HEK293 (cell line): ENCODE results near the gene MED20.

Experiments used
- BCL6B ChIP-seq: fragments of 450-650 bp; formaldehyde crosslinking; IDR thresholded peaks from 2 replicates; pipeline ENCODE4 v1.5.1; 2017; ENCODE audit warnings: missing biosample characterization, missing genetic modification characterization
- GLI4 ChIP-seq: fragments of 450-650 bp; formaldehyde crosslinking; IDR thresholded peaks from 2 replicates; pipeline ENCODE4 v1.5.1; 2016; ENCODE audit warnings: missing biosample characterization, missing genetic modification characterization
- HIC1 ChIP-seq: fragments of 450-650 bp; formaldehyde crosslinking; IDR thresholded peaks from 2 replicates; pipeline ENCODE4 v1.5.1; 2016; ENCODE audit warnings: missing biosample characterization, missing genetic modification characterization
- SP2 ChIP-seq: fragments of 450-650 bp; formaldehyde crosslinking; IDR thresholded peaks from 2 replicates; pipeline ENCODE4 v1.5.1; 2016; ENCODE audit warnings: missing biosample characterization, missing genetic modification characterization
- SP3 ChIP-seq: fragments of 450-650 bp; formaldehyde crosslinking; IDR thresholded peaks from 2 replicates; pipeline ENCODE4 v1.5.1; 2016; ENCODE audit warnings: missing biosample characterization, missing genetic modification characterization
- SP7 ChIP-seq: fragments of 450-650 bp; formaldehyde crosslinking; IDR thresholded peaks from 2 replicates; pipeline ENCODE4 v1.5.1; 2016; ENCODE audit warnings: missing biosample characterization, missing genetic modification characterization
- ZBTB21 ChIP-seq: fragments of 450-650 bp; formaldehyde crosslinking; IDR thresholded peaks from 2 replicates; pipeline ENCODE4 v1.5.1; 2017; ENCODE audit warnings: missing biosample characterization, missing genetic modification characterization
- ZEB2 ChIP-seq: fragments of 450-650 bp; formaldehyde crosslinking; IDR thresholded peaks from 2 replicates; pipeline ENCODE4 v1.5.1; 2016; ENCODE audit warnings: missing biosample characterization, missing genetic modification characterization
- ZNF140 ChIP-seq: fragments of 450-650 bp; formaldehyde crosslinking; IDR thresholded peaks from 2 replicates; pipeline ENCODE4 v1.5.1; 2016; ENCODE audit warnings: missing biosample characterization, missing genetic modification characterization
- ZNF157 ChIP-seq: fragments of 450-650 bp; formaldehyde crosslinking; IDR thresholded peaks from 2 replicates; pipeline ENCODE4 v1.5.1; 2016; ENCODE audit warnings: missing biosample characterization, missing genetic modification characterization
- ZNF175 ChIP-seq: fragments of 450-650 bp; formaldehyde crosslinking; IDR thresholded peaks from 2 replicates; pipeline ENCODE4 v1.5.1; 2016; ENCODE audit warnings: missing biosample characterization, missing genetic modification characterization
- ZNF2 ChIP-seq: fragments of 450-650 bp; formaldehyde crosslinking; IDR thresholded peaks from 2 replicates; pipeline ENCODE4 v1.5.1; 2016; ENCODE audit warnings: missing biosample characterization, missing genetic modification characterization
- ZNF214 ChIP-seq: fragments of 450-650 bp; formaldehyde crosslinking; IDR thresholded peaks from 2 replicates; pipeline ENCODE4 v1.5.1; 2017; ENCODE audit warnings: missing biosample characterization, mild to moderate bottlenecking, missing genetic modification characterization, borderline replicate concordance
- ZNF23 ChIP-seq: fragments of 450-650 bp; formaldehyde crosslinking; IDR thresholded peaks from 2 replicates; pipeline ENCODE4 v1.5.1; 2016; ENCODE audit warnings: missing biosample characterization, missing genetic modification characterization, borderline replicate concordance
- ZNF24 ChIP-seq: fragments of 450-650 bp; formaldehyde crosslinking; IDR thresholded peaks from 2 replicates; pipeline ENCODE4 v1.5.1; 2016; ENCODE audit warnings: missing biosample characterization, missing genetic modification characterization
- ZNF266 ChIP-seq: fragments of 450-650 bp; formaldehyde crosslinking; IDR thresholded peaks from 2 replicates; pipeline ENCODE4 v1.5.1; 2016; ENCODE audit warnings: missing biosample characterization, missing genetic modification characterization, low read depth
- ZNF280C ChIP-seq: fragments of 450-650 bp; formaldehyde crosslinking; IDR thresholded peaks from 2 replicates; pipeline ENCODE4 v1.5.1; 2016; ENCODE audit warnings: missing biosample characterization, missing genetic modification characterization
- ZNF292 ChIP-seq: fragments of 450-650 bp; formaldehyde crosslinking; IDR thresholded peaks from 2 replicates; pipeline ENCODE4 v1.5.1; 2016; ENCODE audit warnings: low read depth, missing biosample characterization, missing genetic modification characterization, borderline replicate concordance
- ZNF48 ChIP-seq: fragments of 450-650 bp; formaldehyde crosslinking; IDR thresholded peaks from 2 replicates; pipeline ENCODE4 v1.5.1; 2016; ENCODE audit warnings: missing biosample characterization, missing genetic modification characterization
- ZNF488 ChIP-seq: fragments of 450-650 bp; formaldehyde crosslinking; IDR thresholded peaks from 2 replicates; pipeline ENCODE4 v1.5.1; 2016; ENCODE audit warnings: missing biosample characterization, missing genetic modification characterization
- ZNF514 ChIP-seq: fragments of 450-650 bp; formaldehyde crosslinking; IDR thresholded peaks from 2 replicates; pipeline ENCODE4 v1.5.1; 2016; ENCODE audit warnings: missing biosample characterization, missing genetic modification characterization
- ZNF521 ChIP-seq: fragments of 450-650 bp; formaldehyde crosslinking; IDR thresholded peaks from 2 replicates; pipeline ENCODE4 v1.5.1; 2017; ENCODE audit warnings: missing biosample characterization, mild to moderate bottlenecking, missing genetic modification characterization
- ZNF549 ChIP-seq: fragments of 450-650 bp; IDR thresholded peaks from 2 replicates; pipeline ENCODE4 v1.5.1; 2018; ENCODE audit warnings: missing biosample characterization, missing genetic modification characterization, mild to moderate bottlenecking, inconsistent platforms, moderate library complexity
- ZNF626 ChIP-seq: fragments of 450-650 bp; sonication (Bioruptor Pico); formaldehyde crosslinking; IDR thresholded peaks from 2 replicates; pipeline ENCODE4 v1.5.1; 2018; ENCODE audit warnings: missing biosample characterization, missing genetic modification characterization, inconsistent platforms
- ZNF654 ChIP-seq: fragments of 450-650 bp; formaldehyde crosslinking; IDR thresholded peaks from 2 replicates; pipeline ENCODE4 v1.5.1; 2016; ENCODE audit warnings: low read depth, missing biosample characterization, missing genetic modification characterization
- ZNF658 ChIP-seq: fragments of 450-650 bp; formaldehyde crosslinking; IDR thresholded peaks from 2 replicates; pipeline ENCODE4; 2016; ENCODE audit warnings: missing biosample characterization, missing genetic modification characterization
- ZNF747 ChIP-seq: fragments of 450-650 bp; formaldehyde crosslinking; IDR thresholded peaks from 2 replicates; pipeline ENCODE4 v1.5.1; 2016; ENCODE audit warnings: missing biosample characterization, missing genetic modification characterization

The MED20 gene

GRCh38 chr6:41942067-41942851, 21.3 kb upstream of the MED20 start (continued):
- no peak for TF ChIP-seq ZNF626 (tag by site-specific recombination)
- no peak for TF ChIP-seq ZNF488 (tag by site-specific recombination)
- TF ChIP-seq ZNF521, result no peak
- TF ChIP-seq ZEB2 (tag by site-specific recombination), result peak; percentile 23; the same call in 1 of the 2 replicates
- 0 out of 2 replicates have a peak, but pooled peaks have one; percentile 25 for TF ChIP-seq SP3 (tag by site-specific recombination)
- TF ChIP-seq ZNF140, result no peak
- TF ChIP-seq ZNF48 (tag by site-specific recombination), result no peak
- TF ChIP-seq ZNF23 (tag by site-specific recombination), result no peak
- no peak for TF ChIP-seq SP7 (tag by site-specific recombination)
- no peak for TF ChIP-seq ZNF292 (tag by site-specific recombination)
- TF ChIP-seq ZNF24 (tag by site-specific recombination), result peak; percentile 84; the same call in 1 of the 2 replicates
- TF ChIP-seq ZNF514 (tag by site-specific recombination), result no peak
- peak; percentile 3; the same call in 1 of the 2 replicates for TF ChIP-seq SP2 (tag by site-specific recombination)
- no peak for TF ChIP-seq ZNF549 (tag by site-specific recombination)
- no peak for TF ChIP-seq ZNF175 (tag by site-specific recombination)
- no peak for TF ChIP-seq GLI4 (tag by site-specific recombination)
- TF ChIP-seq ZBTB21 (tag by site-specific recombination), result 0 out of 2 replicates have a peak, but pooled peaks have one; percentile 8
- no peak for TF ChIP-seq ZNF214
- no peak for TF ChIP-seq ZNF654
- TF ChIP-seq ZNF2, result no peak
- TF ChIP-seq BCL6B (tag by site-specific recombination), result no peak
- no peak for TF ChIP-seq ZNF157 (tag by site-specific recombination)
- TF ChIP-seq ZNF266, result no peak
- no peak for TF ChIP-seq ZNF747 (tag by site-specific recombination)
- TF ChIP-seq HIC1 (tag by site-specific recombination), result no peak
- no peak for TF ChIP-seq ZNF658 (tag by site-specific recombination)
- no peak for TF ChIP-seq ZNF280C (tag by site-specific recombination)
